ENCODE measurements around the gene PRKN. TPM values are rescaled to one million over a fixed set of nuclear protein-coding genes. Genes with fewer than 3 reads are reported as not detected.

PRKN gene
- total RNA-seq, 4 donors from 2014 or later = 4.5 to 12.3 (median 9.0) TPM

DNA sequence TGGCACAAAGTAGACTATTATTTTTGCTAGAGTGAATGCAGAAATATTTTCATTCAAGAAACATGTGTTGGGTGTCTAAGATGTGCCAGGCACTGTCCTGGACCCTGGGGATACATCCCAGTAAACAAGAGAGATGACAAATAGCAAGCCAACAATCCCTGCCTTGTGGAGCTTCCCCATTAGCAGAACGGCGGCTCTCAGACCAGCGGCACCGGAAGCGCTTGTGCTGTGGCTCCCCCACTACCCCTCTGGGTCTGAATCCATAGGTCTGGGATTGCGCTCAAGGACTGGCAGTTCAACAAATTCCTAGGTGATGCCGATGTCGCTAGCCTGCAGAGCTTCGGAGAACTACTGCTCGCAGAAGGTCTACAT, 1355.2 kb downstream of the PRKN start:
- no peak overlapping the region for H3K27ac ChIP-seq
- intact Hi-C loops (cut with DNase I; ENCODE audit: low total_unique reads) (loop anchor here (5.0 kb wide), 1 partner anchor 440 kb away; no protein-coding TSS in a partner anchor), in situ Hi-C loops (cut with MboI; ENCODE audit: low pct_ligation_motif_present in 1 of 4, low pct_unique_long_range_greater_than_20kb in 1 of 4, low sequenced_read_pairs in 3 of 4) (loop anchor here (5.0 to 25.0 kb wide), 6 partner anchors 210 to 635 kb away; no protein-coding TSS in a partner anchor)
- TF ChIP-seq POLR2AphosphoS5 (IDR thresholded peaks at IDR 0.05) (no peak), EP300 (IDR thresholded peaks at IDR 0.05; ENCODE audit: low read depth) (no peak), POLR2A (IDR thresholded peaks at IDR 0.05) (no peak)
- TF ChIP-seq, protein P1, sequence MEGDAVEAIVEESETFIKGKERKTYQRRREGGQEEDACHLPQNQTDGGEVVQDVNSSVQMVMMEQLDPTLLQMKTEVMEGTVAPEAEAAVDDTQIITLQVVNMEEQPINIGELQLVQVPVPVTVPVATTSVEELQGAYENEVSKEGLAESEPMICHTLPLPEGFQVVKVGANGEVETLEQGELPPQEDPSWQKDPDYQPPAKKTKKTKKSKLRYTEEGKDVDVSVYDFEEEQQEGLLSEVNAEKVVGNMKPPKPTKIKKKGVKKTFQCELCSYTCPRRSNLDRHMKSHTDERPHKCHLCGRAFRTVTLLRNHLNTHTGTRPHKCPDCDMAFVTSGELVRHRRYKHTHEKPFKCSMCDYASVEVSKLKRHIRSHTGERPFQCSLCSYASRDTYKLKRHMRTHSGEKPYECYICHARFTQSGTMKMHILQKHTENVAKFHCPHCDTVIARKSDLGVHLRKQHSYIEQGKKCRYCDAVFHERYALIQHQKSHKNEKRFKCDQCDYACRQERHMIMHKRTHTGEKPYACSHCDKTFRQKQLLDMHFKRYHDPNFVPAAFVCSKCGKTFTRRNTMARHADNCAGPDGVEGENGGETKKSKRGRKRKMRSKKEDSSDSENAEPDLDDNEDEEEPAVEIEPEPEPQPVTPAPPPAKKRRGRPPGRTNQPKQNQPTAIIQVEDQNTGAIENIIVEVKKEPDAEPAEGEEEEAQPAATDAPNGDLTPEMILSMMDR (IDR thresholded peaks at IDR 0.05) = no peak
- no peak for DNase-seq
- H3K4me3 ChIP-seq = no peak overlapping the region
- H3K36me3 ChIP-seq = no peaks in the 10 kb centered on the region
- WGBS, 2 donors (ENCODE audit: low coverage in 1 of 2) = 88 to 90% methylated on average over 2 to 10 of the region's 10 CpGs
- peaks cover 4 to 13% (median 7%) of the 10 kb centered on the region in 4 donors for H3K4me1 ChIP-seq
- no peaks in the 10 kb centered on the region for H3K9me3 ChIP-seq
- no peaks in the 10 kb centered on the region for H3K27me3 ChIP-seq

DNA sequence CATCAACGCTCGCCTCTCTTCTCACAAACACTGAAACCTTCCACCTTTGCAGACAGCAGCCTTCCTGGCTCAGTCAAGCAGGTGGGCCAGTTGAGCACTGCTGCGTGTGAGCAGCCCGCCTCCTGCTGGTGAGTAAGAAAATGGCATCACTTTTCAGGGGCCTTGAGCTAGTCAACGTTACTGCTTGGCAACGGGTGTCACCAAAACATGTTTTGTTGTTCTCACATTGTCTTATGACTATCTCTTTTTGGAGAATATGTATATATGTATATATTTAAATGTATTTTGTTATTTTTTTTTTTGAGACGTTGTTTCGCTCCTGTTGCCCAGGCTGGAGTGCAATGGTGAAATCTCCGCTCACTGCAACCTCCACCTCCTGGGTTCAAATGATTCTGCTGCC, 1356.7 kb downstream of the PRKN start:
- peak; percentile 62 for DNase-seq
- Histone ChIP-seq H3K4me1 (peaks cover 1 to 9% (median 5%) of the 10 kb centered on the region in 4 donors), H3K36me3 (no peaks in the 10 kb centered on the region), H3K27me3 (no peaks in the 10 kb centered on the region), H3K27ac (no peak overlapping the region), H3K4me3 (no peak overlapping the region), H3K9me3 (no peaks in the 10 kb centered on the region)
- TF ChIP-seq, protein P1 (IDR thresholded peaks at IDR 0.05) = peak; percentile 84 to 90 (median 85)
- TF ChIP-seq POLR2A (IDR thresholded peaks at IDR 0.05) = no peak
- intact Hi-C loops (cut with DNase I; ENCODE audit: low total_unique reads) = loop anchor here (5.0 kb wide), 1 partner anchor 439 kb away; no protein-coding TSS in a partner anchor
- in situ Hi-C loops (cut with MboI; ENCODE audit: low pct_ligation_motif_present in 1 of 4, low pct_unique_long_range_greater_than_20kb in 1 of 4, low sequenced_read_pairs in 3 of 4) = loop anchor here (5.0 to 25.0 kb wide), 6 partner anchors 209 to 634 kb away; no protein-coding TSS in a partner anchor
- 32 to 35% methylated on average over 8 to 9 of the region's 9 CpGs for WGBS, 2 donors (ENCODE audit: low coverage in 1 of 2)

DNA sequence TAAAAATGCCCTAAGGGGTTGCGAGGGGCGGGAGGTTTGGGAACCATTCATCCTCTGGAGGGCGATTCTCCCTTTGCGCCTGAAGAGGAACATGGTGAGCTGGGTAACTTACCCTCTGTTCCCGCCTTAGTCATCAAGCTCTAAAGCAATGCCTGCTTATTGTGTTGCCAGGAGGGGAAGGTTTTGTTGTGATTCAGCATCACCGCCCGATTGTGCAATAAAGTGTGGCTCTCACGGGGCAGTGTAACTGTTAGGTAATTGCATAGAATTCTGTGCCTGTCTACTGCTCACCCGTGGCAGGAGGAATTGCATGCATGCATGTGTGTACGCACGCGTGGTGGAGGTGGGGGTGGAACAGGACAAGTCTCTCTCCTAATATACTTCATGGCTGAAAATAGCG, 1358.2 kb downstream of the PRKN start:
- Histone ChIP-seq H3K4me1 (peaks cover 0 to 3% (median 0%) of the 10 kb centered on the region in 4 donors), H3K36me3 (no peaks in the 10 kb centered on the region), H3K27ac (no peak overlapping the region), H3K27me3 (no peaks in the 10 kb centered on the region), H3K9me3 (no peaks in the 10 kb centered on the region), H3K4me3 (no peak overlapping the region)
- WGBS, 2 donors (ENCODE audit: low coverage in 1 of 2) = 78 to 93% methylated on average over 8 to 13 of the region's 13 CpGs
- in situ Hi-C loops (cut with MboI; ENCODE audit: low pct_ligation_motif_present in 1 of 4, low pct_unique_long_range_greater_than_20kb in 1 of 4, low sequenced_read_pairs in 3 of 4) = loop anchor here (5.0 to 25.0 kb wide), 5 partner anchors 207 to 632 kb away; no protein-coding TSS in a partner anchor
- intact Hi-C loops (cut with DNase I; ENCODE audit: low total_unique reads) = loop anchor here (10.0 kb wide), 1 partner anchor 215 kb away; no protein-coding TSS in a partner anchor
- TF ChIP-seq POLR2A (IDR thresholded peaks at IDR 0.05) = no peak
- TF ChIP-seq POLR2AphosphoS5 (IDR thresholded peaks at IDR 0.05) = peak in 2 of 3 donors; percentile 11 to 18
- peak; percentile 47 for DNase-seq

DNA sequence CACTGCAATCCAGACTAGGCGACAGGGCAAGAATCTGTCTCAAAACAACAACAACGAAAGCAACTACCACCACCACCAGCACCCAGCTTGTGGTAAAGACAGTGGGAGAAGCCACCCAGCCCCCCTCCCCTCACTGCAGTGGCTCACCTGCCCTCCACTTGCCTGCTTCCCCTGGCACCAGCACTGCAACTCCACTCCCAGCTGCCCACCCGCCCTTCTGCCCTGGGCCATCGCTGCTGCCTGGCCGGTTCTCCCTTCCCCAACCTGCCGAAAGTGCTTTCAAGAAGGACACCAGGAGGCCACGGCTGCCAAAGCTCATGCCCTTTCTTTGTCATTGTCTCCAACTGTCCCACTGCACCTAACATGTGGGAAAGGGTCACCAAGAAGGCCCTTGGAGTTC, 1359.1 kb downstream of the PRKN start:
- Histone ChIP-seq H3K4me1 (peaks cover 0 to 3% (median 0%) of the 10 kb centered on the region in 4 donors), H3K36me3 (no peaks in the 10 kb centered on the region), H3K4me3 (no peak overlapping the region), H3K27ac (no peak overlapping the region), H3K27me3 (no peaks in the 10 kb centered on the region), H3K9me3 (peaks cover 3 to 4% of the 10 kb centered on the region in 2 donors)
- no peak for TF ChIP-seq POLR2AphosphoS5 (IDR thresholded peaks at IDR 0.05)
- TF ChIP-seq EP300 (IDR thresholded peaks at IDR 0.05; ENCODE audit: low read depth) = no peak
- no peak for TF ChIP-seq POLR2A (IDR thresholded peaks at IDR 0.05)
- TF ChIP-seq, protein P1 (IDR thresholded peaks at IDR 0.05) = no peak
- DNase-seq = no peak
- in situ Hi-C loops (cut with MboI; ENCODE audit: low pct_ligation_motif_present in 1 of 4, low pct_unique_long_range_greater_than_20kb in 1 of 4, low sequenced_read_pairs in 3 of 4) (loop anchor here (5.0 to 25.0 kb wide), 5 partner anchors 206 to 631 kb away; no protein-coding TSS in a partner anchor), intact Hi-C loops (cut with DNase I; ENCODE audit: low total_unique reads) (loop anchor here (10.0 kb wide), 1 partner anchor 214 kb away; no protein-coding TSS in a partner anchor)
- WGBS, 2 donors (ENCODE audit: low coverage in 1 of 2) = 81 to 100% methylated on average over 1 to 7 of the region's 7 CpGs
